ENCODE measurements around the gene HDAC9.

HDAC9 gene

DNA sequence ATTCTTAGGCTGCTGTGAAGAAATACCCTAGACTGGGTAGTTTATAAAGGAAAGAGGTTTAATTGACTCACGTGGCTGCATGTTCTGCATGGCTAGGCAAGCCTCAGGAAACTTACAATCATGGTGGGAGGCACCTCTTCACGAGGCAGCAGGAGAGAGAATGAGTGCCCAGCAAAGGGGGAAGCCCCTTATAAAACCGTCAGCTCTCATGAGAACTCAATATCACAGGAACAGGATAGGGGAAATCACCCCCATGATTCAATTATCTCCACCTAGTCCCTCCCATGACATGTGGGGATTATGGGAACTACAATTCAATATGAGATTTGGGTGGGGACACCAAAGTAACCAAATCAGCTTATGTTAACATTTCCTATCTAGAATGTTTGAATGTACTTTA, 362.7 kb downstream of the HDAC9 start:
- DNase-seq: no peak

DNA sequence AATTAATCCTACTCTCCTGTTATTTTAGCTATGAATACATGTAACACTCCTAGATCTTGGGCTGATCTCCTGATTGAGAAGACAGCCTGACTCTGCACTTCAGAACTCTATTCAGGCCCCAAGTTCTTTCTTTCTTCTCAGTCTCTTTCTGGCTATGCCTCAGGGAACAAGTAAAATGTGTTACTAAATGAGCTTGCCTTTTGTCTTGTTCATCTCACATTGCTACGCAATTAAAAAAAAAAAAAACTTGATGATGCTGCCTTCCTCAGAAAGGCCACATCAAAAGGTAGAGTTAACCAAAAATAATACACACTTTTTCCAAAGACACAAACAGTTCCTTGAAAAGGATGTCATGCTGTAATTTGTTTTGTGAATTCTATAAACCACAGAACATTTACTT, 363.8 kb downstream of the HDAC9 start:
- DNase-seq: no peak

GRCh38 chr7:18860221-18860620, 364.7 kb downstream of the HDAC9 start:
- no peak for DNase-seq

DNA sequence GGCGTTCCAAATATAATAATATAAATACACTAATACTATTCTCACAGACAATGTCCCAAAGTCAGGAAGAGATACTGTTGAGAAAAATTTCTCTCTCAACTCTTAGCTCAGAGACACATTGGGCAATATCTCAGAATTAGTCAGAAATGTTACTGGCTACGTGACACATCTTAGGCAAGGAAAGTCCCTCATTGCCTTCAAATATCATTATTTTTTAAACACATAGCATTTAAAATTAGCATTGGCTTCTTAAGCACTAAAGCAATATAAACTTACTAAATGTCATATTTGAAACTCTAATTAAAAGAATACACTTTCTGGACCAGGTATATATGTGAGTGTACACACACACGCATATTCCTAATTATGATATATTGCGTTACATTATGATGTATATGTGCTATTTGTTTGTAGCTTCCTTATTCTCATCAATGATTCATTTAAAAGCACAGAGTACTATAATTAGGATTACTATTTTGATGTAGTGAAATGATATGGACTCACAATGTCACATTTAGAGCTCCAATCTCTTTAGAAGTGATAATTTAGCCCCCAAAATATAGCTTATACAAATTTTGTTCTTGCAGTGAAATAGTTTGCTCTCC, 366.1 kb downstream of the HDAC9 start:
- no peak for DNase-seq

DNA sequence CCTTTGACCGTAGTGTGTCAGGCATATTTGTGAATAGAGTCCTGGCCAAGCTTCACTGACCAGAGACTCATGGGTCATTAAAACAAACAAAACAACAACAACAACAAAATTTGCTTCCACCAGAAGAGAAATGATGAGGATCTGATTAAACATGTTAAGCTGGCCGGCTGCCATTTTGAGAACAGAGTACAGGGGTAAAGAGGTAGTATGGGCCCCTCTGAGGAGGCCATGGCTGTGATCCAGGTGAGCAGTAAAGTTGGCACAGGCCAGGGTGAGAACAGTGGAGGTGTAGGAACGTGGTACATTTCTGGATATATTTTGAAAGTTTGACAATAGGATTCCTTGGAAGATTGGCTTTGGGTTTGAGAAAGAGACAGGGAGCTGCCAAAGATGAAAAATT, 369.4 kb downstream of the HDAC9 start:
- DNase-seq: no peak

- peak; percentile 42 for DNase-seq
These were observed 370.9 kb downstream of the HDAC9 start for GRCh38 chr7:18866359-18867036.

- DNase-seq: no peak
These were observed 376.8 kb downstream of the HDAC9 start for GRCh38 chr7:18872344-18872743.

GRCh38 chr7:18873734-18874336, 378.3 kb downstream of the HDAC9 start:
- no peak for DNase-seq

DNA sequence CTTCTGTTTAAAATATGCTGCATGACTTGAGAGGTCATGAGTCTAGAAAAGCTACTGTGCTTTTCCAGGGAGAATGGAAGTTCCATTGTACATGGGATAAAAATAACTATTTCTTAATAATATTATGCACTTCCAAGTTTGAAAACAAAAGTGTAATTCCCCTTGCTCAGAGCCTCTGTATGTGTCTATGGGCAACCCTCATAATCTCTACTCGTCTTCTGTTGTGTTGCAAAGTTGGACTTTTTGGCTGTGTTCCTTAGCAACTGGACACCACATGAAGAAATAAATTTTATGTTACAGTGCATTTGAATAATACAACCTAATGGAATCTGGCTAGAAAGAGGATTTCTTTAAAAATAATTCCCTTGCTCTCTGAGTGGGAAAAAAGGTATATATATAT, 379.3 kb downstream of the HDAC9 start:
- no peak for DNase-seq

DNA sequence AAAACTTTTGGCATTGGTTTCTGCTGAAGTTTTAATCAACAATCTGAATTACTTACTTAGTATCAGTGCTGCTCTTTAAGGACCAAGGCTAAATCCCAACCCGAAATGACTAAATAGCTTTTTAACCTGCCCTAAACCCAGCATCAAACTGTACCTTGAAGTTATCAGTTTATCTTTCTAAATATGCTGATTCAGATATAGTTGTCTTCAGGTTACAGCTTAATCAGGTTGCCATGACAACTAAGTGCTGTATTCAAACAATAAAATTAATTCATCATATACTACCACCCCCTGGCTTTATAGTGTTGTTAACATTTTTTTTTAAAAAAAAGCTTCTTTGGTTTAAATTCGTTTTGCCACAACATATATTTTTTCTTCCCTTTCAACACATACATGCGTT, 382.3 kb downstream of the HDAC9 start:
- DNase-seq: no peak

GRCh38 chr7:18886832-18887231, 391.3 kb downstream of the HDAC9 start:
- no peak for DNase-seq

- DNase-seq: no peak
These were observed 393.9 kb downstream of the HDAC9 start for GRCh38 chr7:18889436-18889835.

DNA sequence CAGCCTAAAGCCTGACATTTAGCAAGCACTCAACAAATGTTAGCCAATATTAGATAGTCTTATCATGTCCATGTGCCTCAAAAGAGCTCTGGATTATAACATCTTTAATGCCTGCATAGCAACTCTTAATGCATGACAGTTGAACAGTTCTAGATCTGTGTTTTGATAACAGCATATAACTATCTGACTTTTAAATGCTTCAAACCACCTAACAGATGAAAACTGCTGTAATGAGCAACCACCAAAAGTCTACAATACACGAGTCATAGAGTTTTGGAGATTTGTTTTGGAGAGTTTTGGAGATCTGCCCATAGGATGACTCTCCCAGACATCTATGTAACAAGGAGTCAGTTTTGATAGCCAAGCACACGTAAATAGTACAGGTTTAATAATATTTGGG, 394.6 kb downstream of the HDAC9 start:
- DNase-seq: no peak

DNA sequence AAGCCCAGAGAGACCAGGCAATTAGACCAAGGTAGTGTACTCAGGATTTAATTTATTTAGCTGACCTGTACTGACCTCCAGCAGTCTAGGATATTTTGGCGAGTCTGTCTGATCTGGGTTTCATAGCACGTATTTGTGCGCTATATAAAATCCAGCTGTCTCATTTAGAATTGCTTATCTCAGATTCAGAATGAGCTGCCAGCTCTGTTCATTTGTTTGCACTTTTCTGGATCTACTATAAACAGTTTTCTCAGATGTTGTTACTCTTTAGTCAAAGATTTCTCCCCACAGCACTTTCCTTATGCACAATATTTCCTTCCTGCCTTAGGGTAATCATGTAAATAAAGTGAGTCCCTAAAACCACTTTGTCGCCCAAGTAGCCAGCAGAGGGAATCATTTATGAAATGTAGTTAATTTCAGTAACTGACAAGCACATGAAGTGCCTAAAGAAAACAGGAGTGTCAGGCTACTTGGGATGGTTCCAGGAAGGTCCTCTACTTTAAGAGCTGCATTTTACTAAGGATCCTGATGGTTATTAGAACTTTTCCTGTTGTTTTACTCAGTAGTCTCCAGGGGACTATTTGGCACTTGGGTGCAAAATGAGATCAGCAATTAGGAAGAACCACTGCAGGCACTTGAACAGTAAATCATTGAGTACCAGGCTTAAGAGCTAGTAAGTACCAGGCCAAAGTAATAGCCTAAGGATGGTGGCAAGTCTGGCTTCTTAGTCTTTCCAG, 395.5 kb downstream of the HDAC9 start:
- no peak for DNase-seq

DNA sequence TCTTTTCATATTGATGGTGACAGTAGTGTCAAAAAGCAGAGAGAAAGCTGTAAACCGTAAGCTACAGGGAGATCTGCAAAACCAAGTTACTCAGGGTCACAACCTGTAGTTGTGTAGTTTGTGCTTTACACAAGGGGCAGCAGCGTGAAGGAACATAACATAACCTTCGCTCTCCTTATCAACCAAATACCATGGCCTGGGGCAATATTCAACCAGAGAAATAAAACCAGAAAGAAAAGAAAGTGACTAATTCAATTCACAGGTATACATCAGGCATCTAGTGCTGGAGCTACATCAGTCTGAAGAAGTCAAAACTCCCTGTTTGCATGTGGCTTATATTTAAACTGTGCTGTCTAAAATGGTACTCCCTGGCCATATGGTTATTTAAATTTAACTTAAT, 397.6 kb downstream of the HDAC9 start:
- no peak for DNase-seq

DNA sequence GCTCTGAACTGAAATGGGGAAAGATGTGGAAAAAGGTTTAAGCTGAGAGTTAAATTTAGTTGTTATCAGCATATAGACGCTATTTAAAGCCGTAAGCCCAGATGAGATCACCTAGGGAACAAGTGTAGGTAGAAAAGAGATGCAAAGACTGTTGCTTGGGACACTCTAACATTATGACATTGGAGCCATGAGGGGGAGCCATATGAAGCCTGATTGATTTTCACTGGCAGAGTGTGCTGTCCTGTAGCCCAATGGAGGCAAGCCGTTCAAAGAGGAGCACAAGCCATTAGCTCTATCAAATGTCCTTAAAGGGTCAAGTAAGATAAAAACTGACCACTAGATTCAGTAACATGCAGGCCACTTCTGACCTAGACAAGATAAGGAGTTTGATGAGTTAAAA, 398.6 kb downstream of the HDAC9 start:
- DNase-seq: no peak

DNA sequence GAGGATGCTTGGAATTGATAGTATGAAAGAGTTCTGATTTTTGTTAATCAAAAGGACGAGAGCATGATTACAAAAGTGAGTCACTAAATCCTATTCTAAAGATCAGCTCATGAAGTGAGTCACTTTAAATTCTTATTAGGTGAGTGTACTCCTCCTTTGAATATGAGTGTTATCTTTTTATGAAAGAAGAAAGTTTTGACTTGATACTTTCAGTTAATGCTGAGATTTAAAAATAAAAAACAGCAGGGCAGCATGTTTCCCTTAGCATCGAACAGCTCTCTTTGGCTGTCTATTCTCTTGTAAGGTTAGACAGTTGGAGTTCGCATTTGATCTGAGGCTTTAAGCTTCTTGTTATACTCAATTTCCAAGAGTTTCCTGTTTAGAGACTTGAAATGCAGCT, 399.9 kb downstream of the HDAC9 start:
- DNase-seq: no peak

DNA sequence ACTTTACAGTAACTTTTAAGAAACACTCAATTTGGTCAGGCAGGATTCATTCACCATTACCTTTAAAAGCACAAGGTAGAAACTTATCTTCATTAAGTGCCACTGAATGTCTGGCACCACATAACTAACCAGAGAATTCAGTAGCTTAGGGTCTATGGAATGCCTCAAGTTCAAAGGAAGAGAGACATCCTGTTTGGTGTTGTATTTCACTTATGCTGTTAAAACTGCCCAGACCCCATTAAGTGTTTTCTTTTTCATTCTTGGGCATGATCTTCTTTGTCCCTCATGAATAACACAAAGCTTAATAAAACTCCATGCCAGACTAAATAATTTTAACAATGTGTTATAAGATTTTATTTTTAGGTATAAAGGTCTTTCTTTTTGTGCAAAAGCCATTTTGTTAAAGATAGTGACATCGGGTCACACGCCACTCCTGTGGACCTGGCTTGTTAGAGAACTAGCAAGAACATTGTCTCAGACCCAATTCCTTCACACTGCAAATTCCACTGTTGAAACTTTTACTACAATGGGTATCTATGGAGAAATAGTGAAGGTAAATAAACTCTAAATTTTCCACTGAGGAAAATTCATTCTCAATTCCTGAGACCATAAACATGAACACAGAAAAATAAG, 400.9 kb downstream of the HDAC9 start:
- no peak for DNase-seq

GRCh38 chr7:18900236-18900635, 404.7 kb downstream of the HDAC9 start:
- DNase-seq: no peak

- DNase-seq: no peak
These were observed 405.3 kb downstream of the HDAC9 start for GRCh38 chr7:18900803-18901202.

DNA sequence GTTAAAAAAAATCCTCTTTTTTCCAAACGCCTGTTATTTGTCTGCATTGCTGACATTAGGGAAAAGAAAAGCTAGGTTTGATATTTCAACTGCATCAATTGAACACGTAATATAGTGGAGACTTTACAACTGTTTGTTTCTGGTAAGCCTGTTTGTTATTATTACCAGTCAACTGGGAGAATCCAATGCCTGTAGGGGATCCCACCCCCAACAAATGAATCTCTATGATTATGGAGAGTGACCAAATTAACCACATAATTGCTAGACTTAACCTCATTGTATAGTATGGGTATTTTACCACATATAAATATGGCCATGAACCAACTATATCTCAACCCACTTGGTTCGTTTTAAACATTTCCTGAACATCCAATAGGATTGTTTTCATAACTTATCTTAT, 405.8 kb downstream of the HDAC9 start:
- no peak for DNase-seq

GRCh38 chr7:18901982-18902421, 406.5 kb downstream of the HDAC9 start:
- peak; percentile 36 for DNase-seq

- no peak for DNase-seq
These were observed 407.3 kb downstream of the HDAC9 start for GRCh38 chr7:18902892-18903291.

All from right hindlimb (tissue), 1 donor.